ENCODE results near the gene CDH4.

Gene CDH4

DNA sequence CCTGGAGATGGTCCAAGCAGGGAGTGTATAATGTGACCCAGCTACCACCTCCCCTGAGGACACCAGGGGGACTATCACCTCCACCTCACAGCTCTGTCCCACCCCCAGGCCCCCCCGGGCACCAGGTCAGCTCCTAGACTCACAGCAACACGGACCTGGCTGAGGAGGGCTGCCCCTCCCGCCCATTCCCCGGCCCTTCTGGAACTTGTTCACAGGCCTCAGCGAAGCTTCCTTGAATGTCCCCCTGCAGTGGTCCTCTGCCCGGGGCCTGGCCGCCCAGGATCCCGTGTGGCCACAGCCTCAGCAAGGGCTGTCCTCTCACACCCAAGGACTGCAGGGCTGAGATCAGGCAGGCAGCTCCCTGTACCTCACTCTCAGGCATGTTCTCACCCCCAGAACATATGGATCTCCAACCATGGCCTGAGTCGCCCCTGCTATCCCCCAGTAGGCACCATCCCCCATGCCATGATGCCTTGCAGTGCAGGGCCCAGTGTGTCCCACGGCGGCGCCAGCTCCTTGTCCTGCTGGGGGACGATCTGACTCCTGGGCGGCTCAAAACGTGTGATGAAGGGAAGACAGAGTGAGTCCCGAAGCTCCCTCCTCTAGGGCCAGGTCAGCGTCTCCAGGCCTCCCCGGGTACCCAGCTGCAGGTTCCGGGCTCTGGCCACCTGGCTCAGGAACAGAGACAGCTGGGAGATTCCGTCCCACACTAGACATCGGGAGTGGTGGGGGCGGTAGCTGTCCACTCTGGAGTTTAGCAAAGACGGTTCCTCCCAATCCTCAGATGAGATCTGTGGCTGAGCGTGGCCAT lies 655.2 kb downstream of the CDH4 start:
- no CpG with 5 or more reads among the region's 24 CpGs for WGBS (ENCODE audit: extremely low coverage, insufficient coverage, low lambda C conversion rate)

DNA sequence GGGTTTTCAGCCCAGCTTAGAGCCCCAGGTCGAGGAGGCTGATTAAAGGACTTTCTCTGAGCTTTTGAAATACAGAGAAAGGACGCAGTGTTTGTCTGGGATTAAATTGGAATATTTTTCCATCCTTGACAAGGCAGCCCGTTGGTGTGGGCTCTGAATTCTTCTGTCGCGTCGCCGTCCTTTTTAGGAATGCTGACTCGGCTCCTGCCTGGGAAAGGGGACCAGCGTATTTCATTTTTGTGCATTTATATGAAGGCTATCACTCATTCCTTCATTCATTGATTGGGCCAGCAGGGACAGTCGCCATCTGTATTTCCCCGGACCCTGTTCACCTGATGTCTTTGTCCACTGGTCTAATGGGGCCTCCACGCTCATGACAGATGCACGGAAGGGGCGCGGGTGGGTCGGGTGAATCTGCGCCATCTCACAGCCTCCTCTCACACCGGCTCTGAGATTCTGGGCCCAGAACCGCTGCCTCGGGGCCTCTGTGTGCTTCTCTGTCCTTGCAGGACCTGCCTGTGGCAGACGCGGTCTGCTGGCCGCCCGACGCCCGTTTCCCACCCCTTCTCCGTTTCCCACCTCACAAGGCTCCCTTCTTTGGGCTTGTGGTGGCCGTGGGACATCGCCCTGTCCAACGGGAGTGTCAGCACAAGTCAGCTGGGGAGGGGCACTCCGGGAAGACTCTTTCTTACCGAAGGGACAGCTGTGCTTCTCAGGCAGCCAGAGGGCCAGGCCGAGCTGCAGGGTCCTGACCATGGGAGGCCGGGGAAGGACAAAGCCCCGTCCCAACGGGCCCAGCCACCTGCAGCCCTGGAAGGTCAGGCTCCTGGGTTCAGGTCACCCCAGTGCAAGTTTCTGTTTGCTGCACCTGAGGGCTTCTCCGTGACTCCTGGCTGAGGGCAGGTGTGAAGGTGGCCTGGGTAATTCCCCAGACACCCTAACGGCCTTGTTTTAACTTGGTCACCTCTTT lies 656.3 kb downstream of the CDH4 start:
- Histone ChIP-seq H3K4me3 (ENCODE audit: low read length) (no peak overlapping the region), H2AK5ac (ENCODE audit: low read length) (no peak overlapping the region), H3K56ac (ENCODE audit: low read length) (no peak overlapping the region), H2BK120ac (ENCODE audit: low read depth, low read length) (no peak overlapping the region), H2BK5ac (ENCODE audit: low read length) (no peak overlapping the region), H3K18ac (ENCODE audit: low read length) (no peak overlapping the region), H3K79me2 (ENCODE audit: control insufficient read depth, insufficient read depth, low read length) (no peaks in the 10 kb centered on the region), H3K9ac (ENCODE audit: low read length) (no peak overlapping the region), H3K4ac (ENCODE audit: low read depth, low read length) (no peak overlapping the region), H3K4me1 (ENCODE audit: control insufficient read depth, low read depth, low read length) (no peaks in the 10 kb centered on the region), H3K27me3 (ENCODE audit: insufficient read depth, low read length, poor library complexity) (no peaks in the 10 kb centered on the region), H3K36me3 (ENCODE audit: control insufficient read depth, insufficient read depth, low read length) (no peaks in the 10 kb centered on the region), H4K5ac (ENCODE audit: low read length) (no peak overlapping the region), H4K8ac (ENCODE audit: low read depth, low read length) (no peak overlapping the region), H3K23ac (ENCODE audit: low read length) (no peak overlapping the region), H3K4me2 (ENCODE audit: low read length) (no peak overlapping the region), H3K27ac (ENCODE audit: low read depth, low read length) (no peak overlapping the region), H2BK15ac (replicated peaks; ENCODE audit: low read depth) (no peak overlapping the region), H3K79me1 (ENCODE audit: low read length) (no peaks in the 10 kb centered on the region)
- WGBS (ENCODE audit: extremely low coverage, insufficient coverage, low lambda C conversion rate) = no CpG with 5 or more reads among the region's 38 CpGs
- DNase-seq = no peak

More for the DNA sequence above, 655.2 kb downstream of the CDH4 start:
- Histone ChIP-seq H3K23ac (ENCODE audit: low read length) (no peak overlapping the region), H3K4me1 (ENCODE audit: control insufficient read depth, low read depth, low read length) (no peaks in the 10 kb centered on the region), H3K79me1 (ENCODE audit: low read length) (no peaks in the 10 kb centered on the region), H3K9ac (ENCODE audit: low read length) (no peak overlapping the region), H3K27ac (ENCODE audit: low read depth, low read length) (no peak overlapping the region), H3K4me3 (ENCODE audit: low read length) (no peak overlapping the region), H2AK5ac (ENCODE audit: low read length) (no peak overlapping the region), H2BK120ac (ENCODE audit: low read depth, low read length) (no peak overlapping the region), H3K4me2 (ENCODE audit: low read length) (no peak overlapping the region), H3K56ac (ENCODE audit: low read length) (no peak overlapping the region), H3K36me3 (ENCODE audit: control insufficient read depth, insufficient read depth, low read length) (no peaks in the 10 kb centered on the region), H4K5ac (ENCODE audit: low read length) (no peak overlapping the region), H2BK5ac (ENCODE audit: low read length) (no peak overlapping the region), H3K4ac (ENCODE audit: low read depth, low read length) (no peak overlapping the region), H3K27me3 (ENCODE audit: insufficient read depth, low read length, poor library complexity) (no peaks in the 10 kb centered on the region), H2BK15ac (replicated peaks; ENCODE audit: low read depth) (no peak overlapping the region), H3K18ac (ENCODE audit: low read length) (no peak overlapping the region), H3K79me2 (ENCODE audit: control insufficient read depth, insufficient read depth, low read length) (no peaks in the 10 kb centered on the region), H4K8ac (ENCODE audit: low read depth, low read length) (no peak overlapping the region)
- DNase-seq = no peak

DNA sequence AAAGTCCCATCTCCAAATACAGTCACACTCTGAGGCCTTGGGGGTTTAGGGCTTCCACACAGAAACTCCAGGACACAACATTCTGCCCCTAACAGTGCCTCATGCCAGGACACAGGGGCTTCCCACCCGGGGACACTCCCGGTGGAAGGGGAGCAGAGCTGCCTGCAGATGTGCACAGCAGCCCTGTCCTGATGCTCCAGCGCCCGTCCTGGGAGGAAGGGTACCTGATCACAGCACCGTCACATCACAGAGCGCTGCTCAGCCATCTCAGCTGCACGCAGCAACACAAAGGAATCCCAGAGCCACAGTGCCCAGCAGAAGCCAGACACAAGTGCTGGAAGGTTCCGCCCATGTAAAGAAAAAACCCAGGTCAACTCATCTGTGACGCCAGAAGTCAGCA lies 657.0 kb downstream of the CDH4 start:
- H3K4me3 ChIP-seq (ENCODE audit: low read length) = no peak overlapping the region
- H3K9ac ChIP-seq (ENCODE audit: low read length) = no peak overlapping the region
- no peak overlapping the region for H3K4ac ChIP-seq (ENCODE audit: low read depth, low read length)
- no peaks in the 10 kb centered on the region for H3K4me1 ChIP-seq (ENCODE audit: control insufficient read depth, low read depth, low read length)
- WGBS (ENCODE audit: extremely low coverage, insufficient coverage, low lambda C conversion rate) = no CpG with 5 or more reads among the region's 9 CpGs
- no peak overlapping the region for H2BK120ac ChIP-seq (ENCODE audit: low read depth, low read length)
- no peak overlapping the region for H3K4me2 ChIP-seq (ENCODE audit: low read length)
- H3K27me3 ChIP-seq (ENCODE audit: insufficient read depth, low read length, poor library complexity) = no peaks in the 10 kb centered on the region
- H3K56ac ChIP-seq (ENCODE audit: low read length) = no peak overlapping the region
- H2AK5ac ChIP-seq (ENCODE audit: low read length) = no peak overlapping the region
- no peak overlapping the region for H3K27ac ChIP-seq (ENCODE audit: low read depth, low read length)
- no peaks in the 10 kb centered on the region for H3K79me2 ChIP-seq (ENCODE audit: control insufficient read depth, insufficient read depth, low read length)
- no peak overlapping the region for H3K23ac ChIP-seq (ENCODE audit: low read length)
- H3K36me3 ChIP-seq (ENCODE audit: control insufficient read depth, insufficient read depth, low read length) = no peaks in the 10 kb centered on the region
- H2BK15ac ChIP-seq (replicated peaks; ENCODE audit: low read depth) = no peak overlapping the region
- no peak overlapping the region for H4K8ac ChIP-seq (ENCODE audit: low read depth, low read length)
- H3K18ac ChIP-seq (ENCODE audit: low read length) = no peak overlapping the region
- H4K5ac ChIP-seq (ENCODE audit: low read length) = no peak overlapping the region
- DNase-seq = no peak
- H2BK5ac ChIP-seq (ENCODE audit: low read length) = no peak overlapping the region
- H3K79me1 ChIP-seq (ENCODE audit: low read length) = no peaks in the 10 kb centered on the region

DNA sequence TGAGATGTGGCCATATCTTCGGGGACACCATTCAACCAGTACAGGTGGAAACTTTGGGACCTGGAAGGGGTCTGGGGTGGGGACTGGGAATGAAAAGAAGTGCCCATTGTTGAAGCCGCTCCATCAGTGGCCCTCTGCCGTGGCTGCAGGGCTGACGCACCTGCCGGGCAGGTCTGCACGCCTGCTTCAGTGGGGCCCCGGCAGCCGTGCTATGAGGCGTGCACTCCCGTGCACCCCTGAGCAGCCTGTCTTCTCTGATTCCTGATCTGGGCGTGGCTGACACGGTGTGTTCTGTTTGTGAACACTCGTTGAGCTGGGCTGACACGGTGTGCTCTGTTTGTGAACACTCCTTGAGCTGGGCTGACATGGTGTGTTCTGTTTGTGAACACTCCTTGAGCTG lies 657.8 kb downstream of the CDH4 start:
- Histone ChIP-seq H3K4me2 (ENCODE audit: low read length) (no peak overlapping the region), H3K23ac (ENCODE audit: low read length) (no peak overlapping the region), H3K27me3 (ENCODE audit: insufficient read depth, low read length, poor library complexity) (no peaks in the 10 kb centered on the region), H3K79me1 (ENCODE audit: low read length) (no peaks in the 10 kb centered on the region), H3K36me3 (ENCODE audit: control insufficient read depth, insufficient read depth, low read length) (no peaks in the 10 kb centered on the region), H3K79me2 (ENCODE audit: control insufficient read depth, insufficient read depth, low read length) (no peaks in the 10 kb centered on the region), H4K8ac (ENCODE audit: low read depth, low read length) (no peak overlapping the region), H3K4me3 (ENCODE audit: low read length) (no peak overlapping the region), H3K4me1 (ENCODE audit: control insufficient read depth, low read depth, low read length) (no peaks in the 10 kb centered on the region), H2AK5ac (ENCODE audit: low read length) (no peak overlapping the region), H3K9ac (ENCODE audit: low read length) (no peak overlapping the region), H3K27ac (ENCODE audit: low read depth, low read length) (no peak overlapping the region), H3K4ac (ENCODE audit: low read depth, low read length) (no peak overlapping the region), H2BK120ac (ENCODE audit: low read depth, low read length) (no peak overlapping the region), H2BK5ac (ENCODE audit: low read length) (no peak overlapping the region), H4K5ac (ENCODE audit: low read length) (no peak overlapping the region), H3K18ac (ENCODE audit: low read length) (no peak overlapping the region), H3K56ac (ENCODE audit: low read length) (no peak overlapping the region), H2BK15ac (replicated peaks; ENCODE audit: low read depth) (no peak overlapping the region)
- no peak for DNase-seq
- no CpG with 5 or more reads among the region's 14 CpGs for WGBS (ENCODE audit: extremely low coverage, insufficient coverage, low lambda C conversion rate)

DNA sequence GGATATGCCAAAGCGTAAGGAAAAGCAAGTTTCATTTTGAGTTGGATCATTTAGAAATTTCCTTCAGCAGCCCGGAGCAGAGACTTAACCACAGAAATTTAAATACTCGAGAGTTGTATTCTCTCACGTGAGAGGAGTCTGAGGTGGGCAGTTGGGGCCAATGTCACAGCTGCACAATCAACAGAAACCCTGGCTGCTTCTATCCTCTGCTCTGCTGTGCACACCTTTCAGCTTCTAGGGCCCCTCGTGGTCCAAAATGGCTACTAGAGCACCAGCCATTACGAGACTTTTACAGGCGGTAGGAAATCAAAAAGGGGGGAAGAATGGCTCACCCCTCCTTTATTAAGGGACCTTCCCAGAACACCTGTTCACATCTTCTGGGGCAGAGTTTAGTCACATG lies 659.8 kb downstream of the CDH4 start:
- Histone ChIP-seq H3K4me3 (ENCODE audit: low read length) (no peak overlapping the region), H3K27ac (ENCODE audit: low read depth, low read length) (no peak overlapping the region), H3K56ac (ENCODE audit: low read length) (no peak overlapping the region), H2AK5ac (ENCODE audit: low read length) (no peak overlapping the region), H3K9ac (ENCODE audit: low read length) (no peak overlapping the region), H3K27me3 (ENCODE audit: insufficient read depth, low read length, poor library complexity) (no peaks in the 10 kb centered on the region), H3K4me1 (ENCODE audit: control insufficient read depth, low read depth, low read length) (no peaks in the 10 kb centered on the region), H4K8ac (ENCODE audit: low read depth, low read length) (no peak overlapping the region), H2BK5ac (ENCODE audit: low read length) (no peak overlapping the region), H3K79me1 (ENCODE audit: low read length) (no peaks in the 10 kb centered on the region), H2BK120ac (ENCODE audit: low read depth, low read length) (no peak overlapping the region), H3K4ac (ENCODE audit: low read depth, low read length) (no peak overlapping the region), H4K5ac (ENCODE audit: low read length) (no peak overlapping the region), H3K18ac (ENCODE audit: low read length) (no peak overlapping the region), H3K79me2 (ENCODE audit: control insufficient read depth, insufficient read depth, low read length) (no peaks in the 10 kb centered on the region), H3K36me3 (ENCODE audit: control insufficient read depth, insufficient read depth, low read length) (no peaks in the 10 kb centered on the region), H3K23ac (ENCODE audit: low read length) (no peak overlapping the region), H2BK15ac (replicated peaks; ENCODE audit: low read depth) (no peak overlapping the region), H3K4me2 (ENCODE audit: low read length) (no peak overlapping the region)
- DNase-seq = no peak
- WGBS (ENCODE audit: extremely low coverage, insufficient coverage, low lambda C conversion rate) = no CpG with 5 or more reads among the region's 7 CpGs

Data from mesendoderm (in vitro differentiated cells).